GM12875 (cell line): ENCODE measurements around the gene PCSK1N.
"Not testable (repeated sequence)": the region's sequence is repeated elsewhere in the genome, so short reads cannot be mapped to it uniquely, and the experiment has no call there.

Source experiments
- H3K4me3 ChIP-seq: one replicate; pipeline ENCODE4 v1.5.1; 2011; ENCODE audit warnings: low read depth, low read length, control low read depth
- CTCF ChIP-seq: IDR thresholded peaks from 2 replicates; pipeline ENCODE4 v1.5.1; 2011; ENCODE audit warnings: low read depth, mild to moderate bottlenecking, control low read depth, inconsistent platforms, low read length, moderate library complexity, borderline replicate concordance; ENCODE audit not compliant: insufficient read depth

Gene PCSK1N

GRCh38 chrX:48835524-48836329 lies at the start of gene PCSK1N:
PCSK1N (minus strand) TSS chrX:48835610; CDS start chrX:48835532, 78 bp downstream.
- no peak within 1 kb of the TSS for H3K4me3 ChIP-seq
- no peak for TF ChIP-seq CTCF

- H3K4me3 ChIP-seq, result no peak overlapping the region
- no peak for TF ChIP-seq CTCF
Observed at GRCh38 chrX:48883729-48884128, 48.3 kb upstream of the PCSK1N start.

- H3K4me3 ChIP-seq, result not testable (repeated sequence)
Observed at GRCh38 chrX:48876944-48877343, 41.5 kb upstream of the PCSK1N start.

GRCh38 chrX:48872017-48872416 lies 36.6 kb upstream of the PCSK1N start:
- H3K4me3 ChIP-seq, result not testable (repeated sequence)

- TF ChIP-seq CTCF, result no peak
- no peak overlapping the region for H3K4me3 ChIP-seq
Observed at GRCh38 chrX:48864210-48864609, 28.8 kb upstream of the PCSK1N start.

- H3K4me3 ChIP-seq, result no peak overlapping the region
Observed at GRCh38 chrX:48854898-48855297, 19.5 kb upstream of the PCSK1N start.

GRCh38 chrX:48854121-48854804 lies 18.9 kb upstream of the PCSK1N start:
- H3K4me3 ChIP-seq, result not testable (repeated sequence)

More at GRCh38 chrX:48854898-48855297, 19.5 kb upstream of the PCSK1N start:
- TF ChIP-seq CTCF, result no peak

GRCh38 chrX:48853494-48853893 lies 18.1 kb upstream of the PCSK1N start:
- not testable (repeated sequence) for H3K4me3 ChIP-seq

- no peak overlapping the region for H3K4me3 ChIP-seq
- TF ChIP-seq CTCF, result no peak
Observed at GRCh38 chrX:48852857-48853256, 17.4 kb upstream of the PCSK1N start.
